ENCODE data around the gene RAB11FIP4.
"Not testable (repeated sequence)": the region's sequence is repeated elsewhere in the genome, so short reads cannot be mapped to it uniquely, and the experiment has no call there.

The RAB11FIP4 gene

GRCh38 chr17:31431852-31432658 lies 40.6 kb downstream of the RAB11FIP4 start:
- DNase-seq (ENCODE audit: low read depth) = no peak

- DNase-seq (ENCODE audit: low read depth) = no peak
Observed at GRCh38 chr17:31433091-31433790, 41.8 kb downstream of the RAB11FIP4 start.

- no peak for DNase-seq (ENCODE audit: low read depth)
Observed at GRCh38 chr17:31433811-31434726, 42.6 kb downstream of the RAB11FIP4 start.

GRCh38 chr17:31434727-31435050 lies 43.2 kb downstream of the RAB11FIP4 start:
- DNase-seq (ENCODE audit: low read depth) = no peak

- DNase-seq (ENCODE audit: low read depth) = no peak
Observed at GRCh38 chr17:31435581-31435980, 44.1 kb downstream of the RAB11FIP4 start.

- DNase-seq (ENCODE audit: low read depth) = no peak
Observed at GRCh38 chr17:31437720-31438400, 46.4 kb downstream of the RAB11FIP4 start.

GRCh38 chr17:31439716-31440115 lies 48.2 kb downstream of the RAB11FIP4 start:
- DNase-seq (ENCODE audit: low read depth) = no peak

- DNase-seq (ENCODE audit: low read depth) = no peak
Observed at GRCh38 chr17:31442276-31442675, 50.8 kb downstream of the RAB11FIP4 start.

GRCh38 chr17:31442856-31443255 lies 51.4 kb downstream of the RAB11FIP4 start:
- not testable (repeated sequence) for DNase-seq (ENCODE audit: low read depth)

GRCh38 chr17:31443386-31443785 lies 51.9 kb downstream of the RAB11FIP4 start:
- DNase-seq (ENCODE audit: low read depth) = no peak

- no peak for DNase-seq (ENCODE audit: low read depth)
Observed at GRCh38 chr17:31444026-31444425, 52.6 kb downstream of the RAB11FIP4 start.

- no peak for DNase-seq (ENCODE audit: low read depth)
Observed at GRCh38 chr17:31446195-31446967, 54.9 kb downstream of the RAB11FIP4 start.

- DNase-seq (ENCODE audit: low read depth) = no peak
Observed at GRCh38 chr17:31448467-31449077, 57.1 kb downstream of the RAB11FIP4 start.

- DNase-seq (ENCODE audit: low read depth) = no peak
Observed at GRCh38 chr17:31449111-31449510, 57.6 kb downstream of the RAB11FIP4 start.

- no peak for DNase-seq (ENCODE audit: low read depth)
Observed at GRCh38 chr17:31449746-31450145, 58.3 kb downstream of the RAB11FIP4 start.

- no peak for DNase-seq (ENCODE audit: low read depth)
Observed at GRCh38 chr17:31452101-31452500, 60.6 kb downstream of the RAB11FIP4 start.

GRCh38 chr17:31452561-31453110 lies 61.2 kb downstream of the RAB11FIP4 start:
- DNase-seq (ENCODE audit: low read depth) = no peak

- DNase-seq (ENCODE audit: low read depth) = no peak
Observed at GRCh38 chr17:31453896-31454295, 62.4 kb downstream of the RAB11FIP4 start.

GRCh38 chr17:31456814-31457213 lies 65.3 kb downstream of the RAB11FIP4 start:
- no peak for DNase-seq (ENCODE audit: low read depth)
